SK-N-SH treated with all-trans-retinoic acid at 6 μM for 48 hours (cell line): Measurements from ENCODE around the gene ANKRD28.
A peak's percentile ranks its signal among the peaks of the same experiment; 100 is the strongest.

Experiments
- ATAC-seq: fragments of 200-7000 bp; cut with Tn5 transposase; 3 replicates; pipeline ENCODE4 v1.9.1; 2020; ENCODE audit warnings: mild to moderate bottlenecking, moderate library complexity
- ARNTL ChIP-seq: fragments of 450-650 bp; formaldehyde crosslinking; IDR thresholded peaks from 2 replicates; pipeline ENCODE4 v1.5.0; 2020; ENCODE audit warnings: low read depth, mild to moderate bottlenecking, moderate library complexity, borderline replicate concordance
- BACH2 ChIP-seq: fragments of 250-450 bp; sonication (Bioruptor Pico); IDR thresholded peaks from 2 replicates; pipeline ENCODE4 v1.9.0; 2021; ENCODE audit warnings: mild to moderate bottlenecking, borderline replicate concordance
- CSDC2 ChIP-seq: fragments of 250-450 bp; sonication (Bioruptor Pico); IDR thresholded peaks from 2 replicates; pipeline ENCODE4 v1.5.0; 2020; ENCODE audit warnings: mild to moderate bottlenecking, moderate library complexity
- ESRRG ChIP-seq: fragments of 250-450 bp; sonication (Bioruptor Pico); IDR thresholded peaks from 2 replicates; pipeline ENCODE4 v1.6.1; 2021; ENCODE audit warnings: mild to moderate bottlenecking
- ISL1 ChIP-seq: fragments of 250-450 bp; sonication (Bioruptor Pico); IDR thresholded peaks from 2 replicates; pipeline ENCODE4 v2.1.2; 2022; ENCODE audit warnings: mild to moderate bottlenecking, moderate library complexity
- OSR1 ChIP-seq: fragments of 250-450 bp; sonication (Bioruptor Pico); IDR thresholded peaks from 2 replicates; pipeline ENCODE4 v1.8.0; 2022; ENCODE audit warnings: moderate library complexity, mild to moderate bottlenecking, inconsistent platforms
- PPARA ChIP-seq: fragments of 250-450 bp; sonication (Bioruptor Pico); IDR thresholded peaks from 2 replicates; pipeline ENCODE4 v1.5.0; 2020; ENCODE audit warnings: mild to moderate bottlenecking, borderline replicate concordance
- RARB ChIP-seq: fragments of 250-450 bp; sonication (Bioruptor Pico); IDR thresholded peaks from 2 replicates; pipeline ENCODE4 v1.8.0; 2021; ENCODE audit warnings: mild to moderate bottlenecking, moderate library complexity
- SNAI2 ChIP-seq: fragments of 250-450 bp; sonication (Bioruptor Pico); IDR thresholded peaks from 2 replicates; pipeline ENCODE4 v1.5.0; 2020; ENCODE audit warnings: mild to moderate bottlenecking, moderate library complexity
- TCF4 ChIP-seq: fragments of 250-450 bp; sonication (Bioruptor Pico); IDR thresholded peaks from 2 replicates; pipeline ENCODE4 v1.8.0; 2021; ENCODE audit warnings: mild to moderate bottlenecking, moderate library complexity, borderline replicate concordance
- TOX ChIP-seq: fragments of 250-450 bp; sonication (Bioruptor Pico); IDR thresholded peaks from 2 replicates; pipeline ENCODE4 v1.8.0; 2021; ENCODE audit warnings: mild to moderate bottlenecking, moderate library complexity, borderline replicate concordance
- ZC3H10 ChIP-seq: fragments of 250-450 bp; sonication (Bioruptor Pico); IDR thresholded peaks from 2 replicates; pipeline ENCODE4 v1.5.1; 2021; ENCODE audit warnings: mild to moderate bottlenecking, moderate library complexity
- ZFP3 ChIP-seq: fragments of 250-450 bp; sonication (Bioruptor Pico); IDR thresholded peaks from 2 replicates; pipeline ENCODE4 v1.5.0; 2020; ENCODE audit warnings: mild to moderate bottlenecking, moderate library complexity
- ZFP30 ChIP-seq: fragments of 450-650 bp; formaldehyde crosslinking; IDR thresholded peaks from 2 replicates; pipeline ENCODE4 v1.5.0; 2022; ENCODE audit warnings: mild to moderate bottlenecking, moderate library complexity
- ZNF565 ChIP-seq: fragments of 450-650 bp; formaldehyde crosslinking; conservative IDR thresholded peaks from 2 replicates; pipeline ENCODE4 v1.5.0; 2020; ENCODE audit warnings: low read depth, mild to moderate bottlenecking, moderate library complexity
- ZNF70 ChIP-seq: fragments of 450-650 bp; formaldehyde crosslinking; IDR thresholded peaks from 2 replicates; pipeline ENCODE4 v1.5.0; 2020; ENCODE audit warnings: mild to moderate bottlenecking, moderate library complexity
- ZNF8 ChIP-seq: fragments of 450-650 bp; formaldehyde crosslinking; IDR thresholded peaks from 2 replicates; pipeline ENCODE4 v1.5.0; 2020; ENCODE audit warnings: mild to moderate bottlenecking, moderate library complexity
- TF ChIP-seq, protein P1 (sequence below): fragments of 250-450 bp; sonication (Bioruptor Pico); IDR thresholded peaks from 2 replicates; pipeline ENCODE4 v1.8.0; 2021; ENCODE audit warnings: low read depth, mild to moderate bottlenecking, moderate library complexity, borderline replicate concordance
- TF ChIP-seq, protein P2 (sequence below): fragments of 250-450 bp; sonication (Bioruptor Pico); IDR thresholded peaks from 2 replicates; pipeline ENCODE4 v1.5.1; 2020; ENCODE audit warnings: low read depth, mild to moderate bottlenecking, moderate library complexity
- TF ChIP-seq, protein P3 (sequence below): fragments of 250-450 bp; sonication (Bioruptor Pico); IDR thresholded peaks from 2 replicates; pipeline ENCODE4 v1.5.1; 2021; ENCODE audit warnings: mild to moderate bottlenecking, moderate library complexity
- TF ChIP-seq, protein P4 (sequence below): fragments of 250-450 bp; sonication (Bioruptor Pico); IDR thresholded peaks from 2 replicates; pipeline ENCODE4 v1.8.0; 2020; ENCODE audit warnings: mild to moderate bottlenecking, moderate library complexity, borderline replicate concordance
- TF ChIP-seq, protein P5 (sequence below): fragments of 250-450 bp; sonication (Bioruptor Pico); IDR thresholded peaks from 2 replicates; pipeline ENCODE4 v1.5.0; 2020; ENCODE audit warnings: mild to moderate bottlenecking, moderate library complexity

ANKRD28 gene

DNA sequence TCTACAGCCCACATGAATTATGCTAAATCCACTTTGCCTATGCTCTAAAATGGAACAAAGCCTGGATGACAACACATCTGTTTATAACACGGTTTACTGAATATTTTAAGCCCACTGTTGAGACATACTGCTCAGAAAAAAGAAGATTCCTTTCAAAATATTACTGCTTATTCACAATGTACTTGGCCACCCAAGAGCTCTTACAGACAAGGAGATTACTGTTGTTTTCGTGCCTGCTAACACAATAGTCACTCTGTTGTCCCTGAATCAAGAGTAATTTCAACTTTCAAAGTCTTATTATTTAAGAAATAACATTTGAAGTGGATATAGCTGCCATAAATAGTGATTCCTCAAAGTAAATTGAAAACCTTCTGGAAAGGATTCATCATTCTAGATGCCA lies 70.9 kb downstream of the ANKRD28 start:
- TF ChIP-seq ZFP30 (CRISPR knock-in tag), result no peak
- no peak for TF ChIP-seq TCF4 (CRISPR knock-in tag)
- TF ChIP-seq, protein P1, sequence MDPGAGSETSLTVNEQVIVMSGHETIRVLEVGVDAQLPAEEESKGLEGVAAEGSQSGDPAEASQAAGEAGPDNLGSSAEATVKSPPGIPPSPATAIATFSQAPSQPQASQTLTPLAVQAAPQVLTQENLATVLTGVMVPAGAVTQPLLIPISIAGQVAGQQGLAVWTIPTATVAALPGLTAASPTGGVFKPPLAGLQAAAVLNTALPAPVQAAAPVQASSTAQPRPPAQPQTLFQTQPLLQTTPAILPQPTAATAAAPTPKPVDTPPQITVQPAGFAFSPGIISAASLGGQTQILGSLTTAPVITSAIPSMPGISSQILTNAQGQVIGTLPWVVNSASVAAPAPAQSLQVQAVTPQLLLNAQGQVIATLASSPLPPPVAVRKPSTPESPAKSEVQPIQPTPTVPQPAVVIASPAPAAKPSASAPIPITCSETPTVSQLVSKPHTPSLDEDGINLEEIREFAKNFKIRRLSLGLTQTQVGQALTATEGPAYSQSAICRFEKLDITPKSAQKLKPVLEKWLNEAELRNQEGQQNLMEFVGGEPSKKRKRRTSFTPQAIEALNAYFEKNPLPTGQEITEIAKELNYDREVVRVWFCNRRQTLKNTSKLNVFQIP, result no peak
- TF ChIP-seq BACH2 (CRISPR knock-in tag), result no peak
- TF ChIP-seq ZNF565, result no peak
- TF ChIP-seq ZC3H10 (CRISPR knock-in tag), result no peak
- TF ChIP-seq PPARA (CRISPR knock-in tag), result no peak
- TF ChIP-seq RARB, result no peak
- TF ChIP-seq, protein P2, sequence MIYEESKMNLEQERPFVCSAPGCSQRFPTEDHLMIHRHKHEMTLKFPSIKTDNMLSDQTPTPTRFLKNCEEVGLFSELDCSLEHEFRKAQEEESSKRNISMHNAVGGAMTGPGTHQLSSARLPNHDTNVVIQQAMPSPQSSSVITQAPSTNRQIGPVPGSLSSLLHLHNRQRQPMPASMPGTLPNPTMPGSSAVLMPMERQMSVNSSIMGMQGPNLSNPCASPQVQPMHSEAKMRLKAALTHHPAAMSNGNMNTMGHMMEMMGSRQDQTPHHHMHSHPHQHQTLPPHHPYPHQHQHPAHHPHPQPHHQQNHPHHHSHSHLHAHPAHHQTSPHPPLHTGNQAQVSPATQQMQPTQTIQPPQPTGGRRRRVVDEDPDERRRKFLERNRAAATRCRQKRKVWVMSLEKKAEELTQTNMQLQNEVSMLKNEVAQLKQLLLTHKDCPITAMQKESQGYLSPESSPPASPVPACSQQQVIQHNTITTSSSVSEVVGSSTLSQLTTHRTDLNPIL (CRISPR knock-in tag), result no peak
- TF ChIP-seq, protein P3, sequence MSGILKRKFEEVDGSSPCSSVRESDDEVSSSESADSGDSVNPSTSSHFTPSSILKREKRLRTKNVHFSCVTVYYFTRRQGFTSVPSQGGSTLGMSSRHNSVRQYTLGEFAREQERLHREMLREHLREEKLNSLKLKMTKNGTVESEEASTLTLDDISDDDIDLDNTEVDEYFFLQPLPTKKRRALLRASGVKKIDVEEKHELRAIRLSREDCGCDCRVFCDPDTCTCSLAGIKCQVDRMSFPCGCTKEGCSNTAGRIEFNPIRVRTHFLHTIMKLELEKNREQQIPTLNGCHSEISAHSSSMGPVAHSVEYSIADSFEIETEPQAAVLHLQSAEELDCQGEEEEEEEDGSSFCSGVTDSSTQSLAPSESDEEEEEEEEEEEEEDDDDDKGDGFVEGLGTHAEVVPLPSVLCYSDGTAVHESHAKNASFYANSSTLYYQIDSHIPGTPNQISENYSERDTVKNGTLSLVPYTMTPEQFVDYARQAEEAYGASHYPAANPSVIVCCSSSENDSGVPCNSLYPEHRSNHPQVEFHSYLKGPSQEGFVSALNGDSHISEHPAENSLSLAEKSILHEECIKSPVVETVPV, result no peak
- TF ChIP-seq, protein P4, sequence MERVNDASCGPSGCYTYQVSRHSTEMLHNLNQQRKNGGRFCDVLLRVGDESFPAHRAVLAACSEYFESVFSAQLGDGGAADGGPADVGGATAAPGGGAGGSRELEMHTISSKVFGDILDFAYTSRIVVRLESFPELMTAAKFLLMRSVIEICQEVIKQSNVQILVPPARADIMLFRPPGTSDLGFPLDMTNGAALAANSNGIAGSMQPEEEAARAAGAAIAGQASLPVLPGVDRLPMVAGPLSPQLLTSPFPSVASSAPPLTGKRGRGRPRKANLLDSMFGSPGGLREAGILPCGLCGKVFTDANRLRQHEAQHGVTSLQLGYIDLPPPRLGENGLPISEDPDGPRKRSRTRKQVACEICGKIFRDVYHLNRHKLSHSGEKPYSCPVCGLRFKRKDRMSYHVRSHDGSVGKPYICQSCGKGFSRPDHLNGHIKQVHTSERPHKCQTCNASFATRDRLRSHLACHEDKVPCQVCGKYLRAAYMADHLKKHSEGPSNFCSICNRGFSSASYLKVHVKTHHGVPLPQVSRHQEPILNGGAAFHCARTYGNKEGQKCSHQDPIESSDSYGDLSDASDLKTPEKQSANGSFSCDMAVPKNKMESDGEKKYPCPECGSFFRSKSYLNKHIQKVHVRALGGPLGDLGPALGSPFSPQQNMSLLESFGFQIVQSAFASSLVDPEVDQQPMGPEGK (CRISPR knock-in tag), result no peak
- no peak for TF ChIP-seq SNAI2
- TF ChIP-seq ESRRG, result no peak
- TF ChIP-seq OSR1 (CRISPR knock-in tag), result no peak
- no peak for TF ChIP-seq ISL1 (CRISPR knock-in tag)
- no peak for TF ChIP-seq ZNF70 (CRISPR knock-in tag)
- no peak for TF ChIP-seq ZNF8 (CRISPR knock-in tag)
- TF ChIP-seq TOX, result no peak
- no peak for TF ChIP-seq ARNTL (CRISPR knock-in tag)
- no peak for ATAC-seq

DNA sequence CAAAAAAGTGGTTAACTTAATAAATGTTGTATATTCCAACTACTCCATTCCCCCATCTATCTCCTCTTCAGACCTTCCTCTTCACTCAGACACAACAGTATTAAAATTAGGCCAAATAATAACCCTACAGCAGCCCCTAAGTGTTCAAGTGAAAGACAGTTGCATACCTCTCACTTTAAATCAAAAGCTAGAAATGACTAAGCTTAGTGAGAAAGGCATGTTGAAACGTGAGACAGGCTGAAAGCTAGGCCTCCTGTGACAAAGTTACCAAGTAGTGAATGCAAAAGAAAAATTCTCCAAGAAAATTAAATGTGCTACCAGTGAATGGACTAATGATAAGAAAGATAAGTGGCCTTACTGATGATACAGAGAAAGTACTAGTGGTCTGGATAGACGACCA lies 71.7 kb downstream of the ANKRD28 start:
- ATAC-seq, result peak; percentile 69

More for the DNA sequence above, 71.7 kb downstream of the ANKRD28 start:
- TF ChIP-seq RARB (no peak), ARNTL (CRISPR knock-in tag) (no peak), OSR1 (CRISPR knock-in tag) (no peak), ZNF8 (CRISPR knock-in tag) (no peak), TCF4 (CRISPR knock-in tag) (no peak), PPARA (CRISPR knock-in tag) (no peak), CSDC2 (CRISPR knock-in tag) (no peak), ZNF70 (CRISPR knock-in tag) (no peak), ESRRG (no peak), ZFP3 (CRISPR knock-in tag) (no peak), BACH2 (CRISPR knock-in tag) (no peak), ZC3H10 (CRISPR knock-in tag) (no peak), TOX (no peak), ZFP30 (CRISPR knock-in tag) (no peak), SNAI2 (no peak)
- TF ChIP-seq, protein P4 (CRISPR knock-in tag), result no peak
- TF ChIP-seq, protein P2 (CRISPR knock-in tag), result no peak
- TF ChIP-seq, protein P5, sequence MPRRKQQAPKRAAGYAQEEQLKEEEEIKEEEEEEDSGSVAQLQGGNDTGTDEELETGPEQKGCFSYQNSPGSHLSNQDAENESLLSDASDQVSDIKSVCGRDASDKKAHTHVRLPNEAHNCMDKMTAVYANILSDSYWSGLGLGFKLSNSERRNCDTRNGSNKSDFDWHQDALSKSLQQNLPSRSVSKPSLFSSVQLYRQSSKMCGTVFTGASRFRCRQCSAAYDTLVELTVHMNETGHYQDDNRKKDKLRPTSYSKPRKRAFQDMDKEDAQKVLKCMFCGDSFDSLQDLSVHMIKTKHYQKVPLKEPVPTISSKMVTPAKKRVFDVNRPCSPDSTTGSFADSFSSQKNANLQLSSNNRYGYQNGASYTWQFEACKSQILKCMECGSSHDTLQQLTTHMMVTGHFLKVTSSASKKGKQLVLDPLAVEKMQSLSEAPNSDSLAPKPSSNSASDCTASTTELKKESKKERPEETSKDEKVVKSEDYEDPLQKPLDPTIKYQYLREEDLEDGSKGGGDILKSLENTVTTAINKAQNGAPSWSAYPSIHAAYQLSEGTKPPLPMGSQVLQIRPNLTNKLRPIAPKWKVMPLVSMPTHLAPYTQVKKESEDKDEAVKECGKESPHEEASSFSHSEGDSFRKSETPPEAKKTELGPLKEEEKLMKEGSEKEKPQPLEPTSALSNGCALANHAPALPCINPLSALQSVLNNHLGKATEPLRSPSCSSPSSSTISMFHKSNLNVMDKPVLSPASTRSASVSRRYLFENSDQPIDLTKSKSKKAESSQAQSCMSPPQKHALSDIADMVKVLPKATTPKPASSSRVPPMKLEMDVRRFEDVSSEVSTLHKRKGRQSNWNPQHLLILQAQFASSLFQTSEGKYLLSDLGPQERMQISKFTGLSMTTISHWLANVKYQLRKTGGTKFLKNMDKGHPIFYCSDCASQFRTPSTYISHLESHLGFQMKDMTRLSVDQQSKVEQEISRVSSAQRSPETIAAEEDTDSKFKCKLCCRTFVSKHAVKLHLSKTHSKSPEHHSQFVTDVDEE (CRISPR knock-in tag), result no peak
- TF ChIP-seq, protein P1, result no peak
- TF ChIP-seq, all 23 proteins: peak for 0
